HG02610 (cell line): ENCODE data around the gene MIEF2.

Experiments used
- ATAC-seq: cut with Tn5 transposase; IDR thresholded peaks from one replicate; pipeline ENCODE4 v1.9.1; 2021; ENCODE audit warnings: mild to moderate bottlenecking, moderate library complexity; ENCODE audit not compliant: unreplicated experiment

MIEF2 gene

GRCh38 chr17:18254888-18255649, 5.4 kb upstream of the MIEF2 start:
- no peak for ATAC-seq

GRCh38 chr17:18256351-18256750, 4.1 kb upstream of the MIEF2 start:
- no peak for ATAC-seq

- no peak for ATAC-seq
These were observed 3.7 kb upstream of the MIEF2 start for GRCh38 chr17:18256776-18257175.

- ATAC-seq = no peak
These were observed 3.0 kb upstream of the MIEF2 start for GRCh38 chr17:18257268-18257981.

- ATAC-seq = peak; percentile 28
These were observed 2.5 kb upstream of the MIEF2 start for GRCh38 chr17:18257982-18258355.

GRCh38 chr17:18258356-18259038, 2.0 kb upstream of the MIEF2 start, which contains the start of gene FLII:
TSS of gene FLII (minus strand) at chr17:18258738. CDS start at chr17:18258690, 48 bp downstream.
- ATAC-seq = peak; percentile 32

- ATAC-seq = no peak
These were observed 686 bp upstream of the MIEF2 start for GRCh38 chr17:18259621-18260331.

GRCh38 chr17:18261146-18261515, 669 bp downstream of the MIEF2 start:
- no peak for ATAC-seq

GRCh38 chr17:18261659-18262058, 1.2 kb downstream of the MIEF2 start:
- no peak for ATAC-seq

GRCh38 chr17:18262111-18262510, 1.6 kb downstream of the MIEF2 start:
- no peak for ATAC-seq

GRCh38 chr17:18262641-18263040, 2.2 kb downstream of the MIEF2 start:
- no peak for ATAC-seq

GRCh38 chr17:18263885-18264682, 3.6 kb downstream of the MIEF2 start:
- no peak for ATAC-seq

- ATAC-seq = no peak
These were observed 6.9 kb downstream of the MIEF2 start for GRCh38 chr17:18267366-18267765.

- no peak for ATAC-seq
These were observed 7.7 kb downstream of the MIEF2 start for GRCh38 chr17:18267927-18268711.

GRCh38 chr17:18270046-18270931, 9.8 kb downstream of the MIEF2 start:
- ATAC-seq = no peak

GRCh38 chr17:18277076-18277475, 16.6 kb downstream of the MIEF2 start:
- ATAC-seq = no peak

GRCh38 chr17:18278867-18279266, 18.4 kb downstream of the MIEF2 start:
- ATAC-seq = no peak

GRCh38 chr17:18280249-18280648, 19.8 kb downstream of the MIEF2 start:
- ATAC-seq = no peak
